Vagina (tissue), 2 donors: ENCODE data around the gene IL16.

Experiments used
- POLR2A ChIP-seq, 2 donors: fragments of 450-650 bp; IDR thresholded peaks; one replicate each; pipeline ENCODE4 v1.6.1; 2017; ENCODE audit warnings: antibody characterized with exemption in 2 of 2, mild to moderate bottlenecking in 2 of 2, moderate library complexity in 2 of 2
- POLR2AphosphoS5 ChIP-seq, 2 donors: sonication (generic); formaldehyde crosslinking; IDR thresholded peaks; one replicate each; pipeline ENCODE4 v1.9.0; 2017; ENCODE audit warnings: antibody characterized with exemption in 2 of 2, mild to moderate bottlenecking in 2 of 2, low read depth in 1 of 2; ENCODE audit not compliant: insufficient read depth in 1 of 2
- TF ChIP-seq, protein P1 (sequence below), 3 experiments: fragments of 450-650 bp in 2 of 3; fragments of 200-600 bp in 1 of 3; sonication (generic) in 1 of 3; IDR thresholded peaks; one replicate each; pipeline ENCODE4 v1.5.1; 2017 to 2019; ENCODE audit warnings: antibody characterized with exemption in 3 of 3, mild to moderate bottlenecking in 2 of 3, moderate library complexity in 2 of 3

DNA sequence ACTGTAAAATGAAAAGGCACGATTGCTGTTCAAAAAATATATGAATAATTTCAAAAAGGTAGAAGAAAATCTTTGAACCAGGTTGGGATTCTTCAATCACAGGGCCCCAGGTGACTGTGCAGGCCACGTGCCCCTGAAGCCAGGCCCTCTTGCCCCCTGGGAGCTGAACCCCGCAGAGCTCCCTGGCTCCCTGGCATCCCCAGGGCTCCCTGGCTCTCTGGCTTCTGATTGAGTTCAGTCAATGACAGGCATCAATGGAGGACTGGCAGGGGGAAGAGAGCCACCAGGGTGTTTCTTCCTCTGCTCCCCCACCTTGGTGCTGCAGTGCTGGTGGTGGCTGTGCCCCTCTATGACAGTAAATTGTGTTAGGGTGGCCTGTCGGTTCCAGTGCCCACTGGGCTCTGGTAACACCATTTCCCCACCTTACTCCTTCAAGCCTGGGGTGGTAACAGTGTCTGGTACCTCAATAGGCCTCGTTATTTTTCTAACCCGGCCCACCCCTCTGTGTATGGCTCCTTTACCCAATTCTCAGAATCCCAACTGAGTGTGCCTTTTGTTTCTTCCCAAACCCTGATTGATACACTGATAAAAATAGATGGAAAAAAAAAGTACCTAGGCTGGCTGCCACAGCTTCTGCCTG lies 64.6 kb downstream of the IL16 start:
- TF ChIP-seq, protein P1, sequence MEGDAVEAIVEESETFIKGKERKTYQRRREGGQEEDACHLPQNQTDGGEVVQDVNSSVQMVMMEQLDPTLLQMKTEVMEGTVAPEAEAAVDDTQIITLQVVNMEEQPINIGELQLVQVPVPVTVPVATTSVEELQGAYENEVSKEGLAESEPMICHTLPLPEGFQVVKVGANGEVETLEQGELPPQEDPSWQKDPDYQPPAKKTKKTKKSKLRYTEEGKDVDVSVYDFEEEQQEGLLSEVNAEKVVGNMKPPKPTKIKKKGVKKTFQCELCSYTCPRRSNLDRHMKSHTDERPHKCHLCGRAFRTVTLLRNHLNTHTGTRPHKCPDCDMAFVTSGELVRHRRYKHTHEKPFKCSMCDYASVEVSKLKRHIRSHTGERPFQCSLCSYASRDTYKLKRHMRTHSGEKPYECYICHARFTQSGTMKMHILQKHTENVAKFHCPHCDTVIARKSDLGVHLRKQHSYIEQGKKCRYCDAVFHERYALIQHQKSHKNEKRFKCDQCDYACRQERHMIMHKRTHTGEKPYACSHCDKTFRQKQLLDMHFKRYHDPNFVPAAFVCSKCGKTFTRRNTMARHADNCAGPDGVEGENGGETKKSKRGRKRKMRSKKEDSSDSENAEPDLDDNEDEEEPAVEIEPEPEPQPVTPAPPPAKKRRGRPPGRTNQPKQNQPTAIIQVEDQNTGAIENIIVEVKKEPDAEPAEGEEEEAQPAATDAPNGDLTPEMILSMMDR (IDR thresholded peaks at IDR 0.05) = no peak
- TF ChIP-seq POLR2AphosphoS5 (IDR thresholded peaks at IDR 0.05; ENCODE audit: insufficient read depth in 1 of 2, low read depth in 1 of 2) (no peak), POLR2A (IDR thresholded peaks at IDR 0.05) (no peak)
